Fibroblast of lung (primary cell): ENCODE results near the gene TRAPPC8.

Experiments
- EZH2 ChIP-seq: IDR thresholded peaks from 2 replicates; pipeline ENCODE4 v1.5.1; 2012; ENCODE audit warnings: low read length, control low read depth, mild to moderate bottlenecking; ENCODE audit errors: missing control alignments
- TF ChIP-seq, protein P1 (sequence below), 2 donors: IDR thresholded peaks in 1 of 2; conservative IDR thresholded peaks in 1 of 2; 1 replicate in 1 of 2; 2 replicates in 1 of 2; pipeline ENCODE4 v1.5.1; 2011 to 2012; ENCODE audit warnings: low read length in 2 of 2, control low read depth in 1 of 2, inconsistent platforms in 1 of 2, low read depth in 1 of 2, mild to moderate bottlenecking in 1 of 2

DNA sequence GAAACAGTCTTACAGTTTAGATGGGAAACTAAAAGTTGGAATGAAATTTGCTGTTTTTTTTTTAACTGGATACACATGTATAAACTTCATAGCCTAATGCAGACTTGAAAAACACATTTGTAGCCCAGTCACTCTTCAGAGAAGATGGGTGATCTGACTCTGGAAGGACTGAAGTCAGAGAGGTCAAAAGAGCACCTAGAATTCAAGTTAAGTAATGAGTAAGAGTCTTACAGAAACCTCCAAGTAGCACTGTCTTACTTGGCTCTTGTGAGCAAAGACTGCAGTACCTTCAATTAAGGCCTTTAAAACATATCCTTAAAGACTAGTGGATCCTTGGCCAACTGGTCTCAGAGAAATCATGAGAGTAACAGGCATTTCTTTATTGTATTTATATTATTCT lies 41.9 kb downstream of the TRAPPC8 start:
- TF ChIP-seq, protein P1, sequence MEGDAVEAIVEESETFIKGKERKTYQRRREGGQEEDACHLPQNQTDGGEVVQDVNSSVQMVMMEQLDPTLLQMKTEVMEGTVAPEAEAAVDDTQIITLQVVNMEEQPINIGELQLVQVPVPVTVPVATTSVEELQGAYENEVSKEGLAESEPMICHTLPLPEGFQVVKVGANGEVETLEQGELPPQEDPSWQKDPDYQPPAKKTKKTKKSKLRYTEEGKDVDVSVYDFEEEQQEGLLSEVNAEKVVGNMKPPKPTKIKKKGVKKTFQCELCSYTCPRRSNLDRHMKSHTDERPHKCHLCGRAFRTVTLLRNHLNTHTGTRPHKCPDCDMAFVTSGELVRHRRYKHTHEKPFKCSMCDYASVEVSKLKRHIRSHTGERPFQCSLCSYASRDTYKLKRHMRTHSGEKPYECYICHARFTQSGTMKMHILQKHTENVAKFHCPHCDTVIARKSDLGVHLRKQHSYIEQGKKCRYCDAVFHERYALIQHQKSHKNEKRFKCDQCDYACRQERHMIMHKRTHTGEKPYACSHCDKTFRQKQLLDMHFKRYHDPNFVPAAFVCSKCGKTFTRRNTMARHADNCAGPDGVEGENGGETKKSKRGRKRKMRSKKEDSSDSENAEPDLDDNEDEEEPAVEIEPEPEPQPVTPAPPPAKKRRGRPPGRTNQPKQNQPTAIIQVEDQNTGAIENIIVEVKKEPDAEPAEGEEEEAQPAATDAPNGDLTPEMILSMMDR (conservative IDR thresholded peaks at IDR 0.05 in 1 of 2, IDR thresholded peaks at IDR 0.05 in 1 of 2; ENCODE audit: low read depth in 1 of 2, low read length in 2 of 2), result no peak
- no peak for TF ChIP-seq EZH2
